Endothelial cell (in vitro differentiated cells): ENCODE results near the gene KCTD11. TPM values are rescaled to one million over a fixed set of nuclear protein-coding genes. Genes with fewer than 3 reads are reported as not detected.
"Not testable (repeated sequence)": the region's sequence is repeated elsewhere in the genome, so short reads cannot be mapped to it uniquely, and the experiment has no call there.

Experiments used
- DNase-seq: peaks from one replicate; pipeline ENCODE4 v3.0.0; 2021; ENCODE audit warnings: low spot score
- H3K27ac Mint-ChIP-seq: one replicate; pipeline ENCODE4 v1.8.0; 2021; ENCODE audit warnings: mixed read lengths, inconsistent platforms; ENCODE audit not compliant: unreplicated experiment
- H3K27me3 Mint-ChIP-seq: one replicate; pipeline ENCODE4 v1.8.0; 2021; ENCODE audit warnings: mild to moderate bottlenecking, moderate library complexity, mixed read lengths, inconsistent platforms; ENCODE audit not compliant: unreplicated experiment
- H3K36me3 Mint-ChIP-seq: one replicate; pipeline ENCODE4 v1.8.0; 2021; ENCODE audit warnings: mild to moderate bottlenecking, low read depth, mixed read lengths, inconsistent platforms; ENCODE audit not compliant: unreplicated experiment
- H3K4me1 Mint-ChIP-seq: one replicate; pipeline ENCODE4 v1.8.0; 2021; ENCODE audit warnings: mild to moderate bottlenecking, mixed read lengths, inconsistent platforms; ENCODE audit not compliant: unreplicated experiment
- H3K4me3 Mint-ChIP-seq: one replicate; pipeline ENCODE4 v1.8.0; 2021; ENCODE audit warnings: mild to moderate bottlenecking, mixed read lengths, inconsistent platforms; ENCODE audit not compliant: unreplicated experiment
- H3K9me3 Mint-ChIP-seq: one replicate; pipeline ENCODE4 v1.8.0; 2021; ENCODE audit warnings: mixed read lengths, inconsistent platforms; ENCODE audit not compliant: unreplicated experiment
- total RNA-seq: library from RNA; stranded (reverse); fragmentation: NEBNext Ultra II Directional; extraction: Animal tissue kit (Norgen Biotek cat#: 25700); gene quantifications from one replicate; pipeline ENCODE4 v1.2.1, GENCODE V29; 2021; ENCODE audit not compliant: unreplicated experiment
- TF ChIP-seq, protein P1 (sequence below): fragments of 200-600 bp; sonication (generic); IDR thresholded peaks from one replicate; pipeline ENCODE4 v1.5.0; 2021; ENCODE audit warnings: antibody characterized with exemption; ENCODE audit not compliant: unreplicated experiment

Gene KCTD11
- total RNA-seq, 1 donor from 2014 or later = 4.8 TPM

DNA sequence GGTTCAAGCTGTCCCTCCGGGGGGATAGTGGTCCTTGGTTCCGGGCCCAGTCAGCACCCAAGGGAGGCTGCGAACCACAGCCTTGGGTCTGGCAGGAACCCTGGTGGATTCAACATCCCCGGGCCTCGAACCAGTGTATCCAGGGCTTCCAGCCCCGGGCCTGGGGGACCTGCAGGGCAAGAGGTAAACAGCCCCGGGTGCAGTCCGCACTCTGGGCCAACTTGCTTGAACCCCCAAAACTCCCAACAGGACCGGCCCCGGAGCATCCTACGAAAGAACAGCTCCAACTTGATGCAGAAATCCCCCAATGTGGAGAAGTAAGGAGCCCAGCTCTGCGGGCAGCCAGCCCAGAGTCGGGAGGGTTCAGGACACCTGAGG, 21.3 kb upstream of the KCTD11 start:
- DNase-seq = no peak
- H3K27me3 Mint-ChIP-seq = peaks cover 9% of the 10 kb centered on the region
- no peak overlapping the region for H3K27ac Mint-ChIP-seq
- TF ChIP-seq, protein P1, sequence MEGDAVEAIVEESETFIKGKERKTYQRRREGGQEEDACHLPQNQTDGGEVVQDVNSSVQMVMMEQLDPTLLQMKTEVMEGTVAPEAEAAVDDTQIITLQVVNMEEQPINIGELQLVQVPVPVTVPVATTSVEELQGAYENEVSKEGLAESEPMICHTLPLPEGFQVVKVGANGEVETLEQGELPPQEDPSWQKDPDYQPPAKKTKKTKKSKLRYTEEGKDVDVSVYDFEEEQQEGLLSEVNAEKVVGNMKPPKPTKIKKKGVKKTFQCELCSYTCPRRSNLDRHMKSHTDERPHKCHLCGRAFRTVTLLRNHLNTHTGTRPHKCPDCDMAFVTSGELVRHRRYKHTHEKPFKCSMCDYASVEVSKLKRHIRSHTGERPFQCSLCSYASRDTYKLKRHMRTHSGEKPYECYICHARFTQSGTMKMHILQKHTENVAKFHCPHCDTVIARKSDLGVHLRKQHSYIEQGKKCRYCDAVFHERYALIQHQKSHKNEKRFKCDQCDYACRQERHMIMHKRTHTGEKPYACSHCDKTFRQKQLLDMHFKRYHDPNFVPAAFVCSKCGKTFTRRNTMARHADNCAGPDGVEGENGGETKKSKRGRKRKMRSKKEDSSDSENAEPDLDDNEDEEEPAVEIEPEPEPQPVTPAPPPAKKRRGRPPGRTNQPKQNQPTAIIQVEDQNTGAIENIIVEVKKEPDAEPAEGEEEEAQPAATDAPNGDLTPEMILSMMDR = no peak
- H3K9me3 Mint-ChIP-seq = no peaks in the 10 kb centered on the region
- peaks cover 13% of the 10 kb centered on the region for H3K36me3 Mint-ChIP-seq
- peaks cover 20% of the 10 kb centered on the region for H3K4me1 Mint-ChIP-seq
- H3K4me3 Mint-ChIP-seq = no peak overlapping the region

DNA sequence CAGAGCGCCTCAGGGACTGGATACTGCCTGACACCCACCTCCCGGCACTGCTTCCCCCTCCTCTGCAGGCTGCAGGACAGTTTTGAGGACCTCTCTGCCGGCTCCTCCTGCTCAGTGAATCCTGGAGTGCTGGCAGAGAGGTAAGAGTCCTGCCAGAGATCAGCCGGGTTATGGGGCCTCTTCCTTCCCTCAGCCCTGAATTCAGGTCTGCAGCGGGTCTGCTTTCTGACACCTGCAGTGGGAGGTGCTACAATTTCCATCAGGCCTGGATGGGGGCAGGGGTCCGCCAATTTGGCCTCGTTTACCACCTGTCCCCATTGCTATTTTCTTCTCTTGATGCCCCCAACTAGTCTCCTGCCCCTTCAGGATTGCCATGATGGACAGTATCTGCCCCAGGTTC, 19.9 kb upstream of the KCTD11 start:
- TF ChIP-seq, protein P1 = no peak
- Mint-ChIP-seq H3K36me3 (peaks cover 13% of the 10 kb centered on the region), H3K4me1 (peaks cover 28% of the 10 kb centered on the region), H3K27ac (no peak overlapping the region), H3K4me3 (no peak overlapping the region), H3K9me3 (no peaks in the 10 kb centered on the region), H3K27me3 (peaks cover 7% of the 10 kb centered on the region)
- no peak for DNase-seq

DNA sequence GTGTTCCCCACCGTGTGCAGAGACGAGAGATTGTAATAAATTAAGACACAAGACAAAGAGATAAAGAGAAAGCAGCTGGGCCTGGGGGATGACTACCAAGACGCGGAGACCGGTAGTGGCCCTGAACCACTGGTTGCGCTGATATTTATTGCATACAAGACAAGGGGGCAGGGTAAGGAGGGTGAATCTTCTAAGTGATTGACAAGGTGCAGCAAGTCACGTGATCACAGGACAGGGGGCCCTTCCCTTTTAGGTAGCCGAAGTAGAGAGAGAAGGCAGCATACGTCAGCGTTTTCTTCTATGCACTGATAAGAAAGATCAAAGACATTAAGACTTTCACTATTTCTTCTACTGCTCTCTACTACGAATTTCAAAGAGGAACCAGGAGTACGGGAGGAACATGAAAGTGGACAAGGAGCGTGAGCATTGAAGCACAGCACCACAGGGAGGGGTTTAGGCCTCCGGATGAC, 19.3 kb upstream of the KCTD11 start:
- peaks cover 13% of the 10 kb centered on the region for H3K36me3 Mint-ChIP-seq
- peaks cover 32% of the 10 kb centered on the region for H3K4me1 Mint-ChIP-seq
- not testable (repeated sequence) for H3K27me3 Mint-ChIP-seq, H3K9me3 Mint-ChIP-seq, H3K27ac Mint-ChIP-seq, H3K4me3 Mint-ChIP-seq, DNase-seq

DNA sequence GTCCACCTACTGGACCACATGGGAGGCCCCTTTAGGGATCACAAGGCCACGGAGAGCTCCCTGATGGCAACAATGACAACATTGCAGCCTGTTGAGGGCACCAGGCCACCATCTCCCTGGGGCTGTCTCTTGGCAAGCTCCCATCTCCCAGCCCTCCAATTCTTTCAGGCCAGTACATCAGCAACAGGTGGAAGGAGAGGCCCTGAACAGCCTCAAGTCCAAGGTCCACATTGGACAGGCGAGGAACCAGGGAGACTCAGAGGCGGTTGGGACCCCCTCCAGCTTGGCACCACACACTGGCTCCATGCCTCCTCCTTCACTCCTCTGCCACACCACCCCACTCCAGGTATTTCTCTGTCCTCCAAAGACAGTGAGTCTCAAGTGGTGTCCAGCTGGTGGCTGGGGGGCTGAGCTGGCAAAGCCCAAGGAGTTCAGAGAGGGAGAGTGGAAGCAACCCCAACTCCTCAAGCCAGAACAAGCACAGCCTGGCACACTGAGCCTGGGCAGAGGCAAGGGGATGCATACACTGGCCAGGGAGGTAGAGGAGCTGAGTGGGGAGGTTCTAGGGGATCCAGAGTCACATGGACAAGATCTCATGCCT, 16.9 kb upstream of the KCTD11 start:
- Mint-ChIP-seq H3K9me3 (no peaks in the 10 kb centered on the region), H3K27me3 (peaks cover 3% of the 10 kb centered on the region), H3K4me1 (peaks cover 16% of the 10 kb centered on the region), H3K36me3 (no peaks in the 10 kb centered on the region), H3K4me3 (no peak overlapping the region), H3K27ac (peak overlapping the region; percentile 57)
- TF ChIP-seq, protein P1 = no peak
- no peak for DNase-seq

DNA sequence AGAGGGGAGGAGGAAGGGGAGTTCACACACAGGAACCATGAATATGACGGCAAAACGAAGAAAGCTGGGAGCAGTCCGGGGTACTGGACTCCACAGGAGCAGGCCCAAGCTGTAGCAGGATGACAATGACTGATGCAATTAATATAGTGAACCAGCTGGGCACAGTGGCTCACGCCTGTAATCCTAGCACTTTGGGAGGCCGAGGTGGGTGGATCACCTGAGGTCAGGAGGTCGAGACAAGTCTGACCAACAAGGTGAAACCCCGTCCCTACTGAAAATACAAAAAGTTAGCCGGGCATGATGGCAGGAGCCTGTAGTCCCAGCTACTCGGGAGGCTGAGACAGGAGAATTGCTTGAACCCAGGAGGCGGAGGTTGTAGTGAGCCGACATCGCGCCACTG, 16.2 kb upstream of the KCTD11 start:
- not testable (repeated sequence) for H3K4me3 Mint-ChIP-seq, DNase-seq, H3K36me3 Mint-ChIP-seq, H3K9me3 Mint-ChIP-seq, H3K27me3 Mint-ChIP-seq
- Mint-ChIP-seq H3K27ac (peak overlapping the region; percentile 57), H3K4me1 (peaks cover 15% of the 10 kb centered on the region)
